GM19099 (cell line): Measurements from ENCODE around the gene FLOT2.

ENCODE experiments used
- POLR2A ChIP-seq: IDR thresholded peaks from 3 replicates; pipeline ENCODE4 v1.6.1; 2011; ENCODE audit warnings: low read depth; ENCODE audit not compliant: insufficient read length; ENCODE audit errors: extremely low read depth

FLOT2 gene

GRCh38 chr17:28896884-28897768 is at the start of gene FLOT2:
Gene FLOT2, minus strand, starts transcription at chr17:28897733. Its CDS starts 159 bp downstream, at chr17:28897574.
- peak; percentile 43 for TF ChIP-seq POLR2A

- no peak for TF ChIP-seq POLR2A
Observed at GRCh38 chr17:28946239-28946638, 48.7 kb upstream of the FLOT2 start.

- no peak for TF ChIP-seq POLR2A
Observed at GRCh38 chr17:28944862-28945741, 47.6 kb upstream of the FLOT2 start.

GRCh38 chr17:28944343-28944742 is 46.8 kb upstream of the FLOT2 start:
- no peak for TF ChIP-seq POLR2A

- no peak for TF ChIP-seq POLR2A
Observed at GRCh38 chr17:28942925-28943324, 45.4 kb upstream of the FLOT2 start.

GRCh38 chr17:28941251-28941650 is 43.7 kb upstream of the FLOT2 start:
- TF ChIP-seq POLR2A = no peak

- no peak for TF ChIP-seq POLR2A
Observed at GRCh38 chr17:28940675-28941074, 43.1 kb upstream of the FLOT2 start.

- no peak for TF ChIP-seq POLR2A
Observed at GRCh38 chr17:28940142-28940541, 42.6 kb upstream of the FLOT2 start.

- TF ChIP-seq POLR2A = no peak
Observed at GRCh38 chr17:28938552-28938951, 41.0 kb upstream of the FLOT2 start.

GRCh38 chr17:28937044-28937729 is 39.7 kb upstream of the FLOT2 start:
- no peak for TF ChIP-seq POLR2A

GRCh38 chr17:28935744-28936460 is 38.4 kb upstream of the FLOT2 start:
- no peak for TF ChIP-seq POLR2A

GRCh38 chr17:28929787-28930186 is 32.3 kb upstream of the FLOT2 start:
- TF ChIP-seq POLR2A = no peak

GRCh38 chr17:28928061-28928460 is 30.5 kb upstream of the FLOT2 start:
- no peak for TF ChIP-seq POLR2A

- no peak for TF ChIP-seq POLR2A
Observed at GRCh38 chr17:28926786-28927185, 29.3 kb upstream of the FLOT2 start.

- TF ChIP-seq POLR2A = no peak
Observed at GRCh38 chr17:28926366-28926765, 28.8 kb upstream of the FLOT2 start.

GRCh38 chr17:28925912-28926365 is 28.4 kb upstream of the FLOT2 start:
- no peak for TF ChIP-seq POLR2A
